ENCODE data around the gene ARAP1. TPM values are rescaled to one million over a fixed set of nuclear protein-coding genes. Genes with fewer than 3 reads are reported as not detected.
A peak's percentile ranks its signal among the peaks of the same experiment; 100 is the strongest.

Gene ARAP1
- total RNA-seq, 1 donor, result 95.2 TPM

DNA sequence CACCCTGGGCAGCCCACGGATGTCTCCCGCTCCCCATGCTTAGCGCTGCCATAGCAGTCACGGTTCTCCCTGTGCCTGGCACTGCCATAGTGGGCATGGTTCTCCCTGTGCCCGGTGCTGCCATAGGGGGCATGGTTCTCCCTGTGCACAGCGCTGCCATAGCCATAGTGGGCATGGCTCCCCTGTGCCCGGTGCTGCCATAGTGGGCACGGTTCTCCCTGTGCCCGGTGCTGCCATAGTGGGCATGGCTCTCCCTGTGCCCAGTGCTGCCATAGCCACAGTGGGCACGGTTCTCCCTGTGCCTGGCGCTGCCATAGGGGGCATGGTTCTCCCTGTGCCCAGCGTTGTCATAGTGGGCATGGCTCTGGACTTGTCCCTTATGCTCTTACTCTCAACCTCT lies 19.9 kb upstream of the ARAP1 start:
- no peak overlapping the region for H3K4me2 ChIP-seq (ENCODE audit: insufficient read depth, low read length)
- TF ChIP-seq, protein P1, sequence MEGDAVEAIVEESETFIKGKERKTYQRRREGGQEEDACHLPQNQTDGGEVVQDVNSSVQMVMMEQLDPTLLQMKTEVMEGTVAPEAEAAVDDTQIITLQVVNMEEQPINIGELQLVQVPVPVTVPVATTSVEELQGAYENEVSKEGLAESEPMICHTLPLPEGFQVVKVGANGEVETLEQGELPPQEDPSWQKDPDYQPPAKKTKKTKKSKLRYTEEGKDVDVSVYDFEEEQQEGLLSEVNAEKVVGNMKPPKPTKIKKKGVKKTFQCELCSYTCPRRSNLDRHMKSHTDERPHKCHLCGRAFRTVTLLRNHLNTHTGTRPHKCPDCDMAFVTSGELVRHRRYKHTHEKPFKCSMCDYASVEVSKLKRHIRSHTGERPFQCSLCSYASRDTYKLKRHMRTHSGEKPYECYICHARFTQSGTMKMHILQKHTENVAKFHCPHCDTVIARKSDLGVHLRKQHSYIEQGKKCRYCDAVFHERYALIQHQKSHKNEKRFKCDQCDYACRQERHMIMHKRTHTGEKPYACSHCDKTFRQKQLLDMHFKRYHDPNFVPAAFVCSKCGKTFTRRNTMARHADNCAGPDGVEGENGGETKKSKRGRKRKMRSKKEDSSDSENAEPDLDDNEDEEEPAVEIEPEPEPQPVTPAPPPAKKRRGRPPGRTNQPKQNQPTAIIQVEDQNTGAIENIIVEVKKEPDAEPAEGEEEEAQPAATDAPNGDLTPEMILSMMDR (IDR thresholded peaks at IDR 0.05; ENCODE audit: extremely low read depth, low read depth, low read length), result no peak
- peaks cover 26% of the 10 kb centered on the region for H3K4me1 ChIP-seq (ENCODE audit: insufficient read depth, low read length)
- no peak overlapping the region for H2AFZ ChIP-seq (ENCODE audit: low read length)
- DNase-seq (ENCODE audit: insufficient read length, low spot score, missing footprints), result no peak
- H3K4me3 ChIP-seq (ENCODE audit: insufficient read depth, low read length), result no peak overlapping the region
- no peaks in the 10 kb centered on the region for H3K79me2 ChIP-seq (ENCODE audit: insufficient read depth, low read length)
- H4K20me1 ChIP-seq (ENCODE audit: insufficient read depth, low read length), result no peaks in the 10 kb centered on the region
- H3K27ac ChIP-seq (ENCODE audit: low read depth, low read length), result no peak overlapping the region
- H3K9me3 ChIP-seq (ENCODE audit: low read depth, low read length), result no peaks in the 10 kb centered on the region
- no peaks in the 10 kb centered on the region for H3K36me3 ChIP-seq (ENCODE audit: insufficient read depth, low read length)
- no peaks in the 10 kb centered on the region for H3K27me3 ChIP-seq (ENCODE audit: insufficient read depth, low read length)

DNA sequence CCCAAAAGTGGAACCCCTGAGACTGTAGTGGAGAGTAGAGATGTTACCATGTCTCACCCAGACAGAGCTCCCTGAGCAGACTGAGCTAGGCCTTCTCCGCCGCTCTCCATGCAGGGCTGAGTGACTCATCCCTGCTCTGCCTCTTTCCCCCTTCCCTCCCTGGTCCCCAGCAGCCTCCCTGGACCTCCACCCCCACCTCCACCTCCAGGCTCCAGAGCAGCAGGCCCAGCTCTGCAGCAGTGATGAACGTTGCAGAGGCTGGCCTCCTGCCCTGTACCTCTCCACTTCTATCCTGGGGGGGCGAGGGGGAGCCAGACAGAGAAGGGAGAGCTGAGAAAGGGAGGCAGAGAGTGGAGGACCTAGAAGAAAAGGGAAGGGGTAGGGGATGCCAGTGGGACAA lies 19.3 kb upstream of the ARAP1 start:
- Histone ChIP-seq H2AFZ (ENCODE audit: low read length) (peak overlapping the region; percentile 34), H3K79me2 (ENCODE audit: insufficient read depth, low read length) (no peaks in the 10 kb centered on the region), H3K9me3 (ENCODE audit: low read depth, low read length) (no peaks in the 10 kb centered on the region), H3K4me2 (ENCODE audit: insufficient read depth, low read length) (peak overlapping the region; percentile 18), H3K27me3 (ENCODE audit: insufficient read depth, low read length) (no peaks in the 10 kb centered on the region), H3K4me3 (ENCODE audit: insufficient read depth, low read length) (no peak overlapping the region), H3K27ac (ENCODE audit: low read depth, low read length) (no peak overlapping the region), H3K4me1 (ENCODE audit: insufficient read depth, low read length) (peaks cover 26% of the 10 kb centered on the region), H4K20me1 (ENCODE audit: insufficient read depth, low read length) (no peaks in the 10 kb centered on the region), H3K36me3 (ENCODE audit: insufficient read depth, low read length) (no peaks in the 10 kb centered on the region)
- DNase-seq (ENCODE audit: insufficient read length, low spot score, missing footprints), result peak; percentile 97
- TF ChIP-seq, protein P1 (IDR thresholded peaks at IDR 0.05; ENCODE audit: extremely low read depth, low read depth, low read length), result no peak

DNA sequence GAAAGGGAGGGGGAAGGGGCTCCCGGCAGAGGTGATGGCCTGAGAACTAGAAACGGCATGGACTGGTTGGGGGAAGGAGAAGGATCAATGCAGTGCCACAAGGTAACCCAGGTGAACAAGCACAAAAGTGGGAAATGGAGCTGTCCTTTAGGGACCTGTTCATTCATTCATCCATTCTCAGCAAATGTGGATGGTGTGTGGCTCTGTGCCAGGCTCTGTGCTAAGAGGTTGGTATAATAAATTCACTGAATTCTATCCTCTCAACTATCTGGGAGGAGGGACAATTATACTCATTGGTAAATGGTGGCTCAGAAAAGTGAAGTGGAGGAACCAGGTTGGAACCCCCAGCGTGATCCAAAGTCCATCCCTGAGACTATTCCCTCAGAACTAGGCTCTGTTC lies 18.6 kb upstream of the ARAP1 start:
- no peaks in the 10 kb centered on the region for H3K36me3 ChIP-seq (ENCODE audit: insufficient read depth, low read length)
- H3K4me1 ChIP-seq (ENCODE audit: insufficient read depth, low read length), result peaks cover 26% of the 10 kb centered on the region
- no peak overlapping the region for H3K27ac ChIP-seq (ENCODE audit: low read depth, low read length)
- no peak overlapping the region for H3K4me2 ChIP-seq (ENCODE audit: insufficient read depth, low read length)
- no peak for DNase-seq (ENCODE audit: insufficient read length, low spot score, missing footprints)
- TF ChIP-seq, protein P1 (IDR thresholded peaks at IDR 0.05; ENCODE audit: extremely low read depth, low read depth, low read length), result no peak
- H3K79me2 ChIP-seq (ENCODE audit: insufficient read depth, low read length), result no peaks in the 10 kb centered on the region
- H3K4me3 ChIP-seq (ENCODE audit: insufficient read depth, low read length), result no peak overlapping the region
- no peaks in the 10 kb centered on the region for H4K20me1 ChIP-seq (ENCODE audit: insufficient read depth, low read length)
- H3K9me3 ChIP-seq (ENCODE audit: low read depth, low read length), result no peaks in the 10 kb centered on the region
- no peaks in the 10 kb centered on the region for H3K27me3 ChIP-seq (ENCODE audit: insufficient read depth, low read length)
- no peak overlapping the region for H2AFZ ChIP-seq (ENCODE audit: low read length)

DNA sequence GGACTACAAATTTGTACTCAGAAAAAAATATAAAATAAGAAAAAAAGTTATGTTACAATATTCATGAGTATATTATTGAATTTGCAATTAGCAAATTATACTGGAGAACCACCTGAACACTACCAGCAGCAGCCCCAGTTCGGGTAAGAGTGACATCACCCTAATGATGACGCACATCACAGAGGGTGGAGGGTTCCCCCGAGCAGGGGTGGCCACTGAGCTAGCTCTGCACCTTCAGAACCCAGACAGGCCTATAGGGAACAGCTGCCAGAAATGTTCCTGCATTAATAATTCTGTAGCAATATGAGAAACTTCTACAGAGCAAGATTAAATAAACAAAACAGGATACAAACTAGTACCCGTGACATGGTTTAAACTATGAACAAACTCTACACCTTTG lies 17.5 kb upstream of the ARAP1 start:
- Histone ChIP-seq H3K36me3 (ENCODE audit: insufficient read depth, low read length) (no peaks in the 10 kb centered on the region), H3K4me3 (ENCODE audit: insufficient read depth, low read length) (no peak overlapping the region), H3K27ac (ENCODE audit: low read depth, low read length) (no peak overlapping the region), H4K20me1 (ENCODE audit: insufficient read depth, low read length) (no peaks in the 10 kb centered on the region), H3K79me2 (ENCODE audit: insufficient read depth, low read length) (no peaks in the 10 kb centered on the region), H3K9me3 (ENCODE audit: low read depth, low read length) (no peaks in the 10 kb centered on the region), H2AFZ (ENCODE audit: low read length) (no peak overlapping the region), H3K4me1 (ENCODE audit: insufficient read depth, low read length) (peaks cover 26% of the 10 kb centered on the region), H3K27me3 (ENCODE audit: insufficient read depth, low read length) (no peaks in the 10 kb centered on the region), H3K4me2 (ENCODE audit: insufficient read depth, low read length) (no peak overlapping the region)
- DNase-seq (ENCODE audit: insufficient read length, low spot score, missing footprints), result no peak
- TF ChIP-seq, protein P1 (IDR thresholded peaks at IDR 0.05; ENCODE audit: extremely low read depth, low read depth, low read length), result no peak

All from osteoblast (primary cell).